Forelimb muscle (tissue), 1 donor: ENCODE results near the gene TLK1. TPM values are rescaled to one million over a fixed set of nuclear protein-coding genes. Genes with fewer than 3 reads are reported as not detected.
"Not testable (repeated sequence)": the region's sequence is repeated elsewhere in the genome, so short reads cannot be mapped to it uniquely, and the experiment has no call there.

ENCODE experiments used
- DNase-seq: peaks from one replicate; pipeline ENCODE4 v3.0.0-alpha.2; 2013; ENCODE audit warnings: low read depth
- polyA plus RNA-seq: library from polyadenylated mRNA; unstranded; fragments of 120-200 nt; gene quantifications from one replicate; pipeline ENCODE4 v1.2.1, GENCODE V29; 2013; ENCODE audit not compliant: insufficient read length

TLK1 gene
- polyA plus RNA-seq, 1 donor: 19.0 TPM

DNA sequence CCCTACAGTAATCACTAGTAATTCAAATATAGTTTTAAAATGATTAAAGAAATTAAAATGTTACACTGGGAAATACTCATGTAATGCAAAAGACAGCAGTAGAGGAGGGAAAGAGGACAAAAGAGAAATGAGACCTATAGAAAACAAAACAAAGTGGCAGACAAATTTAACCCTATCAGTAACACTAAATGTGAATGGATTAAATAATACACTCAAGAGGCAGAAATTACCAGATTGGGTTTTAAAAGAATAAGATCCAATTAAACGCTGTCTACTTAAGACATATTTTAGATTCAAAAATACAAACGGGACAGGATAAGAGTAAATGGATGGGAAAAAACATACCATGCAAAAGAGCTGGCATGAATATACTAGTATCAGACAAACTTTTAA is 17.0 kb downstream of the TLK1 start:
- DNase-seq: no peak

DNA sequence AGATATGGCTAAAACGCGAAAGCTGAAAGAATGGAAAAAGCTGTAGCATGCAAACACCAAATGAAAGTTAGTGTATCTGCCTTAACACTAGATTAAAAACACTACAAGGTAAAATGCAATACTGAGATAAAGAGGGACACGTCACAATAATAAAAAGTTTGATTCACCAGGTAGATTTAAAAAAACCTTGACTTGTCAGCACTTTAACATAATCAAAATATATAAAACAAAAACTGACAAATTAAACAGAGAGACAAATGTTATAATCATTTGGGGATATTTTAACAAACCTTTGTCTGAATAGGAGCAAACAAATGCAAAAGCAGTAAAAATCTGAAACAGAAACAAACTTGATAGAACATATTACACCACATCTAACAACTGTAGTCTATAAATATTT is 18.3 kb downstream of the TLK1 start:
- DNase-seq: no peak

DNA sequence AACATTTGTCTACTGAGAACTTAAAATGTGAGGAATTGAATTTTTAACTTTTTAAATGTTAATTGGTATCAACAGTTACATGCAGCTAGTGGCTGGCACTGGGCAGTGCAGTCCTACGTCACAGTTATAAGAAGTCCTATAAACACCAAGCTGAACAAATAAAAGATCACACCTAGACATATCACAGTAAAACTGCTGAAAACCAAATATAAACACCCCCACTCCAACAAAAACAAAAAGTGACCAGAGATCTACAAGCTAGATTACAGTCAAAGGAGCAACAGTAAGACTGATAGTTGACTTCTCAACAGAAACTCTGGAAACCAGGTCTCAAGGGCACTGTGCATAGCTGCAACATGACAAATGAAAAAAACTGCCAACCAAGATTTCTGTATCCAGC is 19.4 kb downstream of the TLK1 start:
- no peak for DNase-seq

DNA sequence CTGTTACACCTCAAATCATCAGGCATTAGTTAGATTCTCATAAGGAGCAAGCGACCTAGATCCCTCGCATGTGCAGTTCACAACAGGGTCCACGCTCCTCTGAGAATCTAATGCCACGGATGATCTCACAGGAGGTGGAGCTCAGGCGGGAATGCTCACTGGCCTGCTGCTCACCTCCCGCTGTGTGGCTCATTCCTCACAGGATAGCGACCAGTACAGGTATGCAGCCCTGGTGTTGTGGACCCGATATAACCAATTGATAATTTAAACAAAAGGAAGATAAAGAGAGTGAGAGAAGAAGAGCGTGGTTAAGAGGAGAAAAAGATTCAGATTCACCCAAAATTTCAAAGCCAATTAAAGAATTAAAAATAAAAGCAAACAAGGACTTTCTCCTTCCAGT is 20.8 kb downstream of the TLK1 start:
- DNase-seq: no peak

GRCh38 chr2:171136024-171136423 is 24.7 kb downstream of the TLK1 start:
- DNase-seq: no peak

GRCh38 chr2:171134624-171135230 is 26.0 kb downstream of the TLK1 start:
- DNase-seq: no peak

DNA sequence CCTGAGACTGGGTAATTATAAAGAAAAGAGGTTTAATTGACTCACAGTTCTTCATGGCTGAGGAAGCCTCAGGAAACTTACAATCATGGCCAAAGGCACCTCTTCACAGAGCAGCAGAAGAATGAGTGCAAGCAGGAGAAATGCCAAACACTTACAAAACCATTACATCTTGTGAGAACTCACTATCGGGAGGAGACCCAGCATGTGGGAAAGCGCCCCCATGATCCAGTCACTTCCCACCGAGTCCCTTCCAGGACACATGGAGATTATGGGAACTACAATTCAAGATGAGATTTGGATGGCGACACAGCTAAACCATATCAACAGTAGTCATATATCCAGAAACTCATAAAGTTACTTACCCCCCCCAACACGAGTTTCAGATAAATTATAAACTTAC is 28.6 kb downstream of the TLK1 start:
- DNase-seq: no peak

DNA sequence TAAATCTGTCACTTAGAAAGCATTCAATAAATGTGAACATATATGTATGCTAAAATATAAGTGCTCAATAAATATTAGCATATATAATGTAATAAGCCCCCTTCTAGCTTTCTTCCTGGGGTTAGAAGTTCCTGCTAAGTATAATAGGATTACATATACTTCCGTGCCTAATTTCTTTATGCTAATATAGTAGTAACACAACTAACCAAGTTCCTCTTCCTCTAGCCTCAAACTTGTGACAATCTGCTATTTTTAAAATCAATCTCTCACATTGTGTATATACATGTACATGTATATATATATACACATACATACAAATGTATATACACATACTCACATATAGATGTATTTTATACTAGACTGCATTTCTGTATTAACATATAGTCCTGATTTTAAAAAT is 32.2 kb downstream of the TLK1 start:
- no peak for DNase-seq

DNA sequence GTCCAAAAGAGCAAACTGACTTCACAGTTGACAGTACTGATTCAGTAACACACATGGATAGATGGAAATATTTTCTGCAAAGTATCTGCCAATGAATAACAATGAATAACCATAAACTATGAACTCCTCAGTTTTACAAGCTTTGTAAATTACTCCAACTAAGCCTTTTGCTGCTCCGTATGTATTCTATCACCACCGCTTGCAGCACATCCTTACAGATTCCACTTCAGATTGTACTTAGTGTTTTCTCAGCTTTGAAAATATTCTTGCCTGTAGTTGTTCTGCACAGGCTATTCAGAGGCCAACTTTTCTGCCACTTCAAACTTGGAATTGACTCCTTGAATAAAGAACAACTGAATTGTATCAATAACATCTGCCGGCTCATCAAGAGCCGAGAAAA is 36.2 kb downstream of the TLK1 start:
- DNase-seq: no peak

DNA sequence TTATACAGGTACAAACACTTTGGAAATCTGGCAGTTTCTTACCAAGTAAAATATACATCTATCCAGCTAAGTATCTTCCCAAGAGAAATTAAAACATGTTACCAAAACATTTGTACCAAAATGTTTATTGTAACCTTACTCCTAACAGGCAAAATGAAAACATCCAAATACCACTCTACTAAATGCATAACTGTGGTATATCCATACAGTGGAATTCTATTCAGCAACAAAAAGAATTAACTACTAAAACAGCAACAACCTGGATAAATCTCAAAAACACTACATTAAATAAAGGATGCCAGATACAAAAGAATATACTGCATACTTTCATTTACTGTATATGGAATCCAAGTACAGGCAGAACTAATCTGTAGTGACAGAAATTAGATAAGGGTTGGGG is 51.1 kb downstream of the TLK1 start:
- DNase-seq: no peak

DNA sequence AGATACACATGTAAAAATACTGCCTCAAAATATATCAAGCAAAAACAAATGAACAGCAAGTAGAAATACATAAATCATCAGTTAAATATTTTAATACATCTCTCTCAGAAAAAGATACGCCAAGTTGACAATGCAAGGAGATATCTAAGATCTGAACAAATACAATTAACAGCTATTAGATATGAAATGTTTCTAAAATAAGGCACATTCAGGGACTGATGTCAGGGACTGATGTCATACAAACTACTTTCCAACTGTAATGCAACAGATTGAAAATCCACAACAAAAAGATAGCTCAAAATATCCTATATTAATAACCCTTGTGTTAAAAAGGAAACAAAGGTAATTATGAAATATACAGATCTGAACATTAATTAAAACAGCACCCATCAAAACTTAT is 51.7 kb downstream of the TLK1 start:
- no peak for DNase-seq

- DNase-seq: no peak
These were observed 52.9 kb downstream of the TLK1 start for GRCh38 chr2:171107803-171108202.

GRCh38 chr2:171104379-171104778 is 56.3 kb downstream of the TLK1 start:
- DNase-seq: no peak

DNA sequence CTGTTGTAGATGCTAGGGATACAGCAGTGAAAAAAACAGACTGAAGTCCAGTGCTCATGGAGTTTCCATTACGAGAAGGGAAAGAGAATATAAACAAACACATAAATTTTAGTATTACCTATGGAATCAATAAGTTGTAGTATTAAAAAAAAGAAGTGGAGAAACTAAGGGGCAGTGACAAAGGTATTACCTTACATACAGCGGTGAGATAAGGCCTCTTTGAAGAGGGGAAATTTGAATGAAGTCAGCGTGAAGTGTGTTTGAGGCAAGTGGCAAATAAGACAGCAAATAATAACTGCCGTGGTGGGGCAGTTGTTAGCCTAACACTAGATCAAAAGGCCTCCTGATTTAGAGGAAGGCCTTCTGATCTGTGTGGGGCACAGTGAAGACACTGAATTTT is 57.9 kb downstream of the TLK1 start:
- no peak for DNase-seq

- DNase-seq: no peak
These were observed 60.3 kb downstream of the TLK1 start for GRCh38 chr2:171100370-171100769.

DNA sequence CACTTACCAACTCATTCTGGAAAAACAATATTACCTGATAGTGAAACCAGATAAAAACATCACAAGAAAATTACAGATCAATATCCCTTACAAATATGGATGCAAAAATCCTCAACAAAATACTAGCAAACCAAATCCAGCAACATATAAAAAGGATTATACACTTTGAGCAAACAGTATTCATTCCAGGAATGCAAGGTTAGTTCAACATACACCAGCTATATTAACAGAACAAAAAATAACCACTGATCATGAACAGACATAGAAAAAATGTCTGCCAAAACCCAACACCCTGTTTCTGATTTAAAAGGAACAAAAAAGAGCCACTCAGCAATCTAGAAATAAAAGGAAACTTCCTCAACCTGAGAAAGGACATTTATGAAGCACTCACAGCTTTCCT is 62.1 kb downstream of the TLK1 start:
- DNase-seq: no peak

- no peak for DNase-seq
These were observed 65.6 kb downstream of the TLK1 start for GRCh38 chr2:171095014-171095582.

DNA sequence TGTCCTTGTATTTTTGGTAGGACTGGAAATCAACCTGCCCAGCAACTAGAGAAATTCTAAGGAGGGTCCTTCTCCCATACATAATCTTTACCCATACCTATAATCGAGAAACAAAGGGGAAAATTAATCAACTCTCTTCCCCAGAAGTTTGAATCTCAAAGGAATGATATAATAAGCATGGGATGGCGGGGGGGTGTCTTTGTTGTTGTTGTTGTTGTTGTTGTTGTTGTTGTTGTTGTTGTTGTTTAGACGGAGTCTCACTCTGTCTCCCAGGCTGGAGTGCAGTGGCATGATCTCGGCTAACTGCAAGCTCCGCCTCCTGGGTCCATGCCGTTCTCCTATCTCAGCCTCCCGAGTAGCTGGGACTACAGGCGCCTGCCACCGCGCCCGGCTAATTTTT is 69.2 kb downstream of the TLK1 start:
- DNase-seq: not testable (repeated sequence)

DNA sequence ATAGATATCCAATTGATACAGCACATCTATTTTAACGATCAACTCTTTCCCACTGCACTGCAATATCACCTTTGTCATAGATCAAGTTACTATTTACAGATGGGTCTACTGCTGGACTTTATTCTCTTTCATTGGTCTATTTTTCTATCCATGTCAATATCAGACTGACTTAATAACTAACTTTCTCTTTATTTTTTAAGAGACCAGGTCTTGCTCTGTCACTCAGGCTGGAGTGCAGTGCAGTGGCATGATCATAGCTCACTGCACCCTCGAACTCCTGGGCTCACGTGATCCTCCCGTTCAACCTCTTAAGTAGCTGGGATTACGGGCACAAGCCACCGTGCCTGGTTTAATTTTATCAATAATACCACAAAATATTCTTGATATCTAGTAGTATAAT is 71.2 kb downstream of the TLK1 start:
- DNase-seq: no peak

DNA sequence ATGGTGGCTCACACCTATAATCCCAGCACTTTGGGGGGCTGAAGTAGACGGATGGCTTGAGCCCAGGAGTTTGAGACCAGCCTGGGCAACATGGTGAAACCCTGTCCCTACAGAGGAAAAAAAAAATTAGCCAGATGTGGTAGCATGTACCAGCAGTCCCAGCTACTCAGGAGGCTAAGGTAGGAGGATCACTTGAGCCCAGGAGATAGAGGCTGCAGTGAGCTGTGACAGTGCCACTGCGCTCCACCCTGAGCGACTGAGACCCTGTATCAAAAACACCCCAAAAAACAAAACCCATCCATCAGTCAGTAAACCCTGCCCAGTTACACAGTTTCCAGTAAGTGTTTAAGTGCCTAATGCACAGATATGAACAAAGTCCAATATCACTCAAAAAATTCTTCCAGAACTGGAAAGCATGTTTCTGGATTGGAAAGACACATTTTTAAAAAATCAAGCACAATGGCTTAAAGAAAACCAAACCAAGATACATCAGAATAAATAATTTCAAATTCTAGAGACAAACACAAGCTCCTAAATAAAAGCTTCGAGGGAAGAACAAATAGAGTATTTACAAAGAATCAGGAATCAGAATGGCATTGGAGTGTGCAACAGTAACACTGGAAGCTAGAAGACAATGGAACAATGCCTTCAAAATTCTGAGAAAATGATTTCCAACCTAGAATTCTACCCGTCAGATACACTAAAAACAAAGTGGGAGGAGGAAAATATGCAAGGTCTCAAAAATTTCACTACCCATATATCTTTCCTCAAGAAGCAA is 72.4 kb downstream of the TLK1 start:
- DNase-seq: no peak

DNA sequence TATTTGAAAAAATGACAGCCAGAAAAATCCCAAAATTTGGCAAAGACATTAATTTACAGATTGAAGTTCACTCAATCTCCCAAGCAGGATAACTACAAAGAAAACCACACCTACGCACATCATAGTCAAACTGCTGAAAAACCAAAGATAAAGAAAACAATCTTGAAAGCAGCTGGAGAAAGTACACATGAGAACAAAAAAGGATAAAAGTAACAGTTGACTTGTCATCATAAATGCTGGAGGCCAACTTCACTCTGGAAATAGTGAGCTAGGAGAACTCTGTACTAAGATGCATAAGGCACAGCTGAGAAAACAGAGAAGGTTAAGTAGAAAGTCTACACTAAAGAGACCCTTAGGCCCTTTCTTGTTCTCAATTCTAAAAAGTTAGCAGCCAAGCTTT is 73.1 kb downstream of the TLK1 start:
- DNase-seq: no peak

GRCh38 chr2:171086352-171087290 is 74.1 kb downstream of the TLK1 start:
- no peak for DNase-seq
